Stimulated activated naive CD8-positive, alpha-beta T cell treated with anti-CD3 and anti-CD28 coated beads, Interleukin-15, Interleukin-2, amounts not matched to agents 100 ng/mL and 50 ng/mL, for 24 hours (primary cell): ENCODE measurements around the gene AKT3.
"Not testable (repeated sequence)": the region's sequence is repeated elsewhere in the genome, so short reads cannot be mapped to it uniquely, and the experiment has no call there.

Source experiments
- H3K27ac Mint-ChIP-seq: one replicate; pipeline ENCODE4 v1.8.0; 2021; ENCODE audit warnings: mild to moderate bottlenecking, mixed read lengths
- H3K27me3 Mint-ChIP-seq: one replicate; pipeline ENCODE4 v1.8.0; 2021; ENCODE audit warnings: mixed read lengths
- H3K36me3 Mint-ChIP-seq: one replicate; pipeline ENCODE4 v1.8.0; 2021; ENCODE audit warnings: low read depth, mixed read lengths
- H3K4me1 Mint-ChIP-seq: one replicate; pipeline ENCODE4 v1.8.0; 2021; ENCODE audit warnings: low read depth, mixed read lengths
- H3K4me3 Mint-ChIP-seq: one replicate; pipeline ENCODE4 v1.8.0; 2021; ENCODE audit warnings: mild to moderate bottlenecking, mixed read lengths
- H3K9me3 Mint-ChIP-seq: one replicate; pipeline ENCODE4 v1.8.0; 2021; ENCODE audit warnings: mixed read lengths

Gene AKT3

DNA sequence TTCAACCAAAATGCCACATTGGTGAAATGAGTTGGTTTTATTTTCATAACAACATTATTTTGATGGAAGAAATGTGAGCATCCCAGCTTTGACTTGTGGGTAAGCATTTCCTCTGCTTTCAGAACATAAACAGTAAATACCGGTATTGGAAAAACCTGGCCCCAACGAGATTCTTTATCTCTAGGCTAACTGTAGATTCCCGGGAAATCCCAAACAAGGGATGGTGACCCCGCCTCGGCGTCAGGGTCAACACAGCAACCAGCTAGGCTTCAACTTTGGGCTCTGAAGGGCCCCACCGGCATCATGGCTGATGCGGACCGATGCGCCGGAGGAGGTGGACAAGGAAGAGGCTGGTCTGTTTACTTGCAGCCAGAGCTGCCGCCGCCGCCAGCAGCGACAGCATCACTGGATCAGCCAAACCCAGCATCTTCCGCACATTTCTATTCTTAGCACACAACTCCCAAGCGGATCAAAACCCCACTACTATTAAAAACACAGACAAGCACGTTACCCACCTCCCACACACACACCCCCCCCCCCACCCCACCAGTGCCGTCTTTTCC, 1.1 kb downstream of the AKT3 start:
- H3K27ac Mint-ChIP-seq = peak overlapping the region; percentile 96
- H3K4me3 Mint-ChIP-seq = peak overlapping the region; percentile 94
- no peaks in the 10 kb centered on the region for H3K36me3 Mint-ChIP-seq
- H3K9me3 Mint-ChIP-seq = no peaks in the 10 kb centered on the region
- H3K4me1 Mint-ChIP-seq = peaks cover 53% of the 10 kb centered on the region
- H3K27me3 Mint-ChIP-seq = no peaks in the 10 kb centered on the region

- Mint-ChIP-seq H3K4me3 (peak overlapping the region; percentile 94), H3K27me3 (no peaks in the 10 kb centered on the region), H3K4me1 (peaks cover 57% of the 10 kb centered on the region), H3K27ac (peak overlapping the region; percentile 96), H3K9me3 (no peaks in the 10 kb centered on the region), H3K36me3 (peaks cover under 1% of the 10 kb centered on the region)
Measured at GRCh38 chr1:243848165-243848857, 1.7 kb downstream of the AKT3 start.

- Mint-ChIP-seq H3K27ac (no peak overlapping the region), H3K4me1 (peaks cover 53% of the 10 kb centered on the region), H3K27me3 (no peaks in the 10 kb centered on the region), H3K4me3 (no peak overlapping the region), H3K9me3 (no peaks in the 10 kb centered on the region), H3K36me3 (peaks cover 8% of the 10 kb centered on the region)
Measured at GRCh38 chr1:243846761-243847160, 3.3 kb downstream of the AKT3 start.

DNA sequence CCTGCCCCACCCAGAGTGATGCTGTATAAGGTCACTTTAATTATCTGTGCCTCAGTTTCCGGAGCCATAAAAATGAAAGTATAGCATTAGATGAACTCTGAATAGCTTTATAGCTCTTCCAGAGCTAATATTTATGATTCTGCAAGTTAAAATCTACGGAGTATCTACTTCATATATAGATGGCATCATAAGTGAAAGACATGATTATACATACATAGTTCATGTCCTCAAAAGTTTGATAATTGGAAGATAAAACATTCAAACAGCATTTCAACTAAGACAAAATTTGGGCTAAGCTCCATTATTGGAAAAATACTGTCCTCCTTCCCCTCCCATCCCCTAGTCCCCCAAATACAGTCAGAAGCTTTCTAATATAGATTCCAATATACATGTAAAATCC, 4.2 kb downstream of the AKT3 start:
- H3K4me3 Mint-ChIP-seq = no peak overlapping the region
- no peak overlapping the region for H3K27ac Mint-ChIP-seq
- no peaks in the 10 kb centered on the region for H3K9me3 Mint-ChIP-seq
- H3K36me3 Mint-ChIP-seq = peaks cover 8% of the 10 kb centered on the region
- no peaks in the 10 kb centered on the region for H3K27me3 Mint-ChIP-seq
- peaks cover 53% of the 10 kb centered on the region for H3K4me1 Mint-ChIP-seq

- peaks cover 12% of the 10 kb centered on the region for H3K36me3 Mint-ChIP-seq
- H3K4me3 Mint-ChIP-seq = no peak overlapping the region
- no peaks in the 10 kb centered on the region for H3K27me3 Mint-ChIP-seq
- peaks cover 57% of the 10 kb centered on the region for H3K4me1 Mint-ChIP-seq
- H3K27ac Mint-ChIP-seq = no peak overlapping the region
- H3K9me3 Mint-ChIP-seq = no peaks in the 10 kb centered on the region
Measured at GRCh38 chr1:243844186-243844585, 5.9 kb downstream of the AKT3 start.

DNA sequence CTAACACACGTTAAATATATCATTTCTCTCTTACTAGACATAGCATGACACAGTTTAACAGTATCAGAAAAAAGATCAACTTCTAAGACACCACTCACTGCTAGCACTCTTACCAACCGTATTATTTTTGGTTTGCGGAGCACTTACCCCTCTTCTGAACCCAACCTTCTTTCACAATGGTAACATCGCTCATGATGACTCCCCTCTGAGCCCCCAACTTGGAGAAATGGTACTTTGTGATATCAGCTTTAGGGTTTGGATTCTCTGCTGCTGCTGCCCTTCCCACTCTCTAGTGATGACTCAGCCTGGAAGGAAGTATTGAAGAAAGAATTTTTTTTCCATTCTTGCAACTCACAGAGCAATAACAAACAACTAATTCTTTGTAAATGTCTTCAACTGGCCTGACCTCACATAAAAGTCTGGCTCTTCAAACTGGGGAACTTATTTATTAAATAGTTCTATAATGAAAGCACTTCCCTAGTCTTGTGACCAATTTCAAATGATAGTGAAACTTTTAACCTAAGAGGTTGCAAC, 7.0 kb downstream of the AKT3 start:
- Mint-ChIP-seq H3K4me1 (peaks cover 53% of the 10 kb centered on the region), H3K27me3 (no peaks in the 10 kb centered on the region), H3K27ac (peak overlapping the region; percentile 83), H3K4me3 (peak overlapping the region; percentile 65), H3K36me3 (peaks cover 12% of the 10 kb centered on the region), H3K9me3 (no peaks in the 10 kb centered on the region)

DNA sequence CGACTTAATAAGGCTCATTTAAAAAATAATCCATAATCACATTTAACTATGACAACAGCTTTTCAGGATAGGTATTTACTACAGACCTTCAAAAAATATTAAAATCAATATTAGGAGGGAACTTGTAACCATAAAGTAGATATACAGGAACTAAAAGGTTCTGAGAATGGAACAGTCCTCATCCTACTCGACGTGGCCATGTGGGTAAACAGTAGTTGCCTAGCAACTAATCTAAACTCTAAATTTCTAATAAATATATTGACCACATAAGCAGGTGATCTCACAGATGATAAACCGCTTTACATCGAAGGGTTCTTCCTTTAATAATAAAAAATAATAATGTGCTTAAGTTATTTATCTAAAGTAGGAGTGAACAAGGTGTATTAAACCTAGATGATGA, 7.9 kb downstream of the AKT3 start:
- Mint-ChIP-seq H3K4me3 (peak overlapping the region; percentile 7), H3K36me3 (peaks cover 18% of the 10 kb centered on the region), H3K9me3 (no peaks in the 10 kb centered on the region), H3K4me1 (peaks cover 55% of the 10 kb centered on the region), H3K27me3 (no peaks in the 10 kb centered on the region), H3K27ac (no peak overlapping the region)

- Mint-ChIP-seq H3K4me1 (peaks cover 57% of the 10 kb centered on the region), H3K27me3 (no peaks in the 10 kb centered on the region), H3K4me3 (peak overlapping the region; percentile 7), H3K9me3 (no peaks in the 10 kb centered on the region), H3K36me3 (peaks cover 23% of the 10 kb centered on the region), H3K27ac (peak overlapping the region; percentile 31)
Measured at GRCh38 chr1:243841507-243841906, 8.5 kb downstream of the AKT3 start.

DNA sequence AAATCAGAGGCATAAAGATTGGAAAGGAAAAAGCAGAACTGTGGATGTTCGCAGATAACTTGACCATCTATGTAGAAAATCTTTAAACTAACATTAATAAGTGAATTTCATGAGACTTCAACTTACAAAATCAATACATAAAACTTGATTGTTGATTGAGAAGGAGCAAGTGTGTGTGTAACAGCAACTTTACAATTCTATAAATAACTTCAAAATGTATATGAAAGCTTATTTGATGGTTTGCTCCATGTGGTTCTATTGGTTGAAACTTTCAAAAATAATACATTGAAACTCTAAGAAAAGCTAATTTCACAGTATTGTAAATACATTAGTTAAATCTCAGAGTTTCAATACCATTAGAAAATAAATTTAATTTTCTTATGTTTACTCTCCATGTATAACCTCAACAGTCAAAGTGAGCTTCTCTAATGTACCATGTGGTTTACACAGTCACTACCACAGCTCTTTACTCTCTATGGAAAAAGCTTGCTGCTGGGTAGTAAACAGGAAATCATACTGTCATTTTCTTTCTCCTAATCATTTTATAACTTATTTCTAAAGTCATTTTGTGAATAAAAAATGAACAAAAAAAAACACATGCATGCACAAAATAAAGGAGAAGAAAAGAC, 12.0 kb downstream of the AKT3 start:
- Mint-ChIP-seq H3K27me3 (no peaks in the 10 kb centered on the region), H3K4me1 (peaks cover 52% of the 10 kb centered on the region), H3K27ac (peak overlapping the region; percentile 75), H3K4me3 (no peak overlapping the region), H3K9me3 (peaks cover 20% of the 10 kb centered on the region), H3K36me3 (peaks cover 52% of the 10 kb centered on the region)

DNA sequence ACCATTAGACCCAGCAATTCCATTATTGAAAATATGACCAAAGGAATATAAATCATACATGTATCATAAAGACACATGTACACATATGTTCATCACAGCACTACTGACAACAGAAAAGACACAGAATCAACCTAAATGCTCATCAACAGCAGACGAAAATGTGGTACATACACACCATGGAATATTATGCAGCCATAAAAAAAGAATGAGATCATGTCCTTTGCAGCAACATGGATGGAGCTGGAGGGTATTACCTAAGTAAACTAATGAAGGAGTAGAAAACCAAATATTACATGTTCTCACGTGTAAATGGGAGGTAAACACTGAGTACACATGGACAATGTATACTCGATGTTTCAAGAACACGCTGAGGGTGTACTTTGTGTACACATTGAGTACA, 15.9 kb downstream of the AKT3 start:
- peaks cover 50% of the 10 kb centered on the region for H3K4me1 Mint-ChIP-seq
- H3K9me3 Mint-ChIP-seq = peaks cover 20% of the 10 kb centered on the region

GRCh38 chr1:243831463-243831862, 18.6 kb downstream of the AKT3 start:
- H3K27me3 Mint-ChIP-seq = no peaks in the 10 kb centered on the region
- peak overlapping the region; percentile 64 for H3K27ac Mint-ChIP-seq
- H3K4me3 Mint-ChIP-seq = no peak overlapping the region
- H3K4me1 Mint-ChIP-seq = peaks cover 41% of the 10 kb centered on the region
- H3K9me3 Mint-ChIP-seq = peaks cover 20% of the 10 kb centered on the region
- H3K36me3 Mint-ChIP-seq = peaks cover 43% of the 10 kb centered on the region

More for the DNA sequence above, 15.9 kb downstream of the AKT3 start:
- H3K27ac Mint-ChIP-seq = no peak overlapping the region
- H3K36me3 Mint-ChIP-seq = peaks cover 44% of the 10 kb centered on the region
- no peak overlapping the region for H3K4me3 Mint-ChIP-seq
- no peaks in the 10 kb centered on the region for H3K27me3 Mint-ChIP-seq

DNA sequence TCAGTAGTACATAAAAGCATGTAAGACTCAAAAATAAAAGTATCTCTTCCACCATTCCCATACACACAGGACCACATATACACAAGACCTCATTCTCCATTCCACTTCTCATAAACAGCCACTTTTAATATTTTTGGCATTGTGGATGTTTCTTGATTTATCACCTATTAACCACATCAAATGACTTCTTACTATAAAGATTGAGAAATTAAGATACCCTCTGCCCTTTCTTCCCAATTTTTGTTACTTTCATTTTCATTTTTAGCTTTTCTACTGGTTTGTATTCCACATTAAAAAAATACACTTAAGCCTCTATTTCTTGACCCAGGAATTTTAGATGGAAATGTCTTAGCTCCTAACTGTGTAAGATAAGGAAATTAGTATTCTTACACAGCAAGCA, 22.8 kb downstream of the AKT3 start:
- no peaks in the 10 kb centered on the region for H3K27me3 Mint-ChIP-seq
- H3K4me3 Mint-ChIP-seq = no peak overlapping the region
- peaks cover 45% of the 10 kb centered on the region for H3K4me1 Mint-ChIP-seq
- H3K9me3 Mint-ChIP-seq = peaks cover 14% of the 10 kb centered on the region
- no peak overlapping the region for H3K27ac Mint-ChIP-seq
- H3K36me3 Mint-ChIP-seq = peaks cover 49% of the 10 kb centered on the region

DNA sequence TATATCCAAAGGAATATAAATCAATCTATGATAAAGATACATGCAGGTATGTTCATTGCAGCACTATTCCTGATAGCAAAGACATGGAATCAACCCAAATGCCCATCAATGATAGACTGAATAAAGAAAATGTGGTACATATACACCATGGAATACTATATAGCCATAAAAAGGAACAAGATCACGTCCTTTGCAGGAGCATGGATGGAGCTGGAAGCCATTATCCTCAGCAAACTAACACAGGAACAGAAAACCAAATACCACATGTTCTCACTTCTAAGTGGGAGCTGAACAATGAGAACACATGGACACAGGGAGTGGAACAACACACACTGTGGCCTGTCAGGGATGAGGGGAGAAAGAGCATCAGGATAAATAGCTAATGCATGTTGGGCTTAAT, 25.1 kb downstream of the AKT3 start:
- H3K27me3 Mint-ChIP-seq, H3K27ac Mint-ChIP-seq, H3K4me3 Mint-ChIP-seq: not testable (repeated sequence)
- H3K4me1 Mint-ChIP-seq = peaks cover 39% of the 10 kb centered on the region
- H3K9me3 Mint-ChIP-seq = peaks cover 32% of the 10 kb centered on the region
- H3K36me3 Mint-ChIP-seq = peaks cover 71% of the 10 kb centered on the region

DNA sequence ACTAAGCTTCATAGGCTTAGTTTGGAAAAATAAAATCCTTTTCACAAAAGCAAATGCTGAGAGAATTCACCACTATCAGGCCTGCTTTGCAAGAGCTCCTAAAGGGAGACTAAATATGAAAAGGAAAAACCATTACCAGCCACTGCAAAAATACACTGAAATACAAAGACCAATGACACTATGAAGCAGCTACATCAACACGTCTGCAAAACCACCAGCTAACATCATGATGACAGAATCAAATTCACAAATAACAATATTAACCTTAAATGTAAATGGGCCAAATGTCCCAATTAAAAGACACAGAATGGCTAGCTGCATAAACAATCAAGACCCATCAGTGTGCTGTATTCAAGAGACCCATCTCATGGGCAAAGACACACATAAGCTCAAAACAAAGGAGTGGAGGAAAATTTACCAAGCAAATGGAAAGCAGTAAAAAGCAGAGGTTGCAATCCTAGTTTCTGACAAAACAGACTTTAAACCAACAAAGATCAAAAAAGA, 28.8 kb downstream of the AKT3 start:
- no peak overlapping the region for H3K4me3 Mint-ChIP-seq

DNA sequence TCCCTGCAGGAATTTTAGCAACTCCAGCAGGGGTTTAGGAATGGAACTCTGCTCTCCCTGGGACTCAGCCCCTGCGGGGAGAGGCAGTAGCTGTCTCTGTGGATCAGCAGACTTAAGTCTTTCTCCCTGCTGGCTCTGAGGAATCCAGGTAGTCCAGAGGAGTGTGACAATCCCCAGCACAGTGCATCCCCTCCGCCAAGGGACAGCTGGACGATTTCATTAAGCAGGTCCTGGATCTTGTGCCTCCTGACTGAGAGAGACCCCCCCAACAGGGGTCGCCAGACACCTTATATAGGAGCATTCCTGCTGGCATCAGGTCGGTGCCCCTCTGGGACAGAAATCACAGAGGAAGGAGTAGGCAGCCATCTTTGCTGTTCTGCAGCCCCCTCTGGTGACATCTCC, 30.6 kb downstream of the AKT3 start:
- no peaks in the 10 kb centered on the region for H3K27me3 Mint-ChIP-seq
- H3K9me3 Mint-ChIP-seq = peaks cover 40% of the 10 kb centered on the region

More for the DNA sequence above, 28.8 kb downstream of the AKT3 start:
- Mint-ChIP-seq H3K27me3 (no peaks in the 10 kb centered on the region), H3K9me3 (peaks cover 35% of the 10 kb centered on the region), H3K36me3 (peaks cover 75% of the 10 kb centered on the region), H3K4me1 (peaks cover 26% of the 10 kb centered on the region), H3K27ac (no peak overlapping the region)

More for the DNA sequence above, 30.6 kb downstream of the AKT3 start:
- Mint-ChIP-seq H3K4me1 (peaks cover 29% of the 10 kb centered on the region), H3K36me3 (peaks cover 75% of the 10 kb centered on the region), H3K4me3 (no peak overlapping the region), H3K27ac (no peak overlapping the region)
